ENCODE data around the gene NLRP3. TPM values are rescaled to one million over a fixed set of nuclear protein-coding genes. Genes with fewer than 3 reads are reported as not detected.
A peak's percentile ranks its signal among the peaks of the same experiment; 100 is the strongest.
"Not testable (repeated sequence)": the region's sequence is repeated elsewhere in the genome, so short reads cannot be mapped to it uniquely, and the experiment has no call there.

NLRP3 gene
- polyA plus RNA-seq, 4 donors = 0.79 to 2.0 (median 1.00) TPM

DNA sequence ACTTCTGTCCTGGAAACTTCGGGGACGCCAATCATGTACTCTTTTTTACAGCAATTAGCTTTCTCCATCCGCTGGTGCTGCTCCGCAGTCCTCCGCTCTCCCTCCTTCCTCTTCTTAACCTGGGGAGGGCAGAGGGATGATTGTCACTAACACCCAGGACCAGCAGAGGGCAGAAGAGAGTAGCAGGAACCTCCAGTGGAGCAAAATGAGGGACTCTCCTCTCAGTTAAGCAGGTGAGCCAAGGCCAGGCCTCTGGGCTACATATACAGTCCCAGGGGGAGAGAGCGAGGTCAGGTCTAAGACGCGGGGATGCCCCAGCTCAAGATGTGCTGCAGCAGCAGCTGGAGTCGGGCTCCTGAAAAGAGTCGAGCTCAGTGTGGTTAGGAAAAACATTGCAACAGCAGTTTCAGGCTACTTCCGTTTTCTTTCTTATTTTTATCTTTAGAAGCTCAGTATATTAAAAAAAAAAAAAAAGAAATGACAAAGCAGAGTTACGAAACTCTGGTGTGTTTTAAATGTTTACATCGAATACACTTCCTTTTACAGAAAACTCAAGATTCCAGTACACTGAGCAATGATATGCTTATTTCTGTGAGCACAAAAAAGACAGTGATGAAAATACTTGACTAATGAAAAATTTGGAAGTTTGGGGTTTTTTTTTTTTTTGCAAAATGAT lies 25.7 kb upstream of the NLRP3 start:
- peak in 2 of 4 donors; percentile 53 to 77 for DNase-seq (ENCODE audit: low read depth in 4 of 4, low spot score in 2 of 4)

GRCh38 chr1:247390996-247391395 lies 25.0 kb upstream of the NLRP3 start:
- DNase-seq (ENCODE audit: low read depth in 4 of 4, low spot score in 2 of 4) = no peak

DNA sequence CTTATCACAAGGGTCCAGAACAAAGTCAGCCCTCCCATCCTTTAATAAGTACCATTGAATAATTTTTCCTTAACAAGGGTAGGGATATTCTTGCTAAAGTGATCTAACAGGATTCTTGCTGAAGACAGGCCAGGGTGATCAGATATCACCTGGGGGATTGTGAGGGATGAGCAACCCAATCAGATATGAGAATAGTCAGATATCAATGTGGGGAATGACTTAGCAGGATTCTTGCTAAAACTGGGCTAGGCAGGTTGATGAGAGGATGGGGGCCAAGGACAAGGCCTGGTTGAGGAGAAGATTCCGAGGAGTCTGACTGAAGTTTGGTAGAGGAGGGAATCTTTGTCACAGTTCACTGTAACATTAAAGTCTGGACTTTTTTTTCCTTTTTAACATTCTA lies 23.9 kb upstream of the NLRP3 start:
- DNase-seq (ENCODE audit: low read depth in 4 of 4, low spot score in 2 of 4) = no peak

DNA sequence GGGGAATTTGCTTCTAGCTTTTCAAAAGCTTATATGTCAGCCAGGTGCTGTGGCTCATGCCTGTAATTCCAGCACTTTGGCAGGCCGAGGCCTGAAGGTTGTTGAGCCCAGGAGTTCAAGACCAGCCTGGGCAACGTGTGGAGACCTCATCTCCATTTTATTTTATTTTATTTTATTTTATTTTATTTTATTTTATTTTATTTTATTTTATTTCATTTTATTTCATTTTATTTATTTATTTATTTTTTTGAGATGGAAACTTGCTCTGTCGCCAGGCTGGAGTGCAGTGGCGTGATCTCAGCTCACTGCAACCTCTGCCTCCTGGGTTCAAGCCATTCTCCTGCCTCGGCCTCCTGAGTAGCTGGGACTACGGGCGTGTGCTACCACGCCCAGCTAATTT lies 20.9 kb upstream of the NLRP3 start:
- not testable (repeated sequence) for DNase-seq (ENCODE audit: low read depth in 4 of 4, low spot score in 2 of 4)

- no peak for DNase-seq (ENCODE audit: low read depth in 4 of 4, low spot score in 2 of 4)
Measured at GRCh38 chr1:247400685-247401084, 15.3 kb upstream of the NLRP3 start.

- DNase-seq (ENCODE audit: low read depth in 4 of 4, low spot score in 2 of 4) = no peak
Measured at GRCh38 chr1:247401310-247402119, 14.5 kb upstream of the NLRP3 start.

GRCh38 chr1:247402120-247402675 lies 13.8 kb upstream of the NLRP3 start:
- no peak for DNase-seq (ENCODE audit: low read depth in 4 of 4, low spot score in 2 of 4)

- DNase-seq (ENCODE audit: low read depth in 4 of 4, low spot score in 2 of 4) = no peak
Measured at GRCh38 chr1:247406014-247406656, 9.8 kb upstream of the NLRP3 start.

- no peak for DNase-seq (ENCODE audit: low read depth in 4 of 4, low spot score in 2 of 4)
Measured at GRCh38 chr1:247407180-247407616, 8.8 kb upstream of the NLRP3 start.

DNA sequence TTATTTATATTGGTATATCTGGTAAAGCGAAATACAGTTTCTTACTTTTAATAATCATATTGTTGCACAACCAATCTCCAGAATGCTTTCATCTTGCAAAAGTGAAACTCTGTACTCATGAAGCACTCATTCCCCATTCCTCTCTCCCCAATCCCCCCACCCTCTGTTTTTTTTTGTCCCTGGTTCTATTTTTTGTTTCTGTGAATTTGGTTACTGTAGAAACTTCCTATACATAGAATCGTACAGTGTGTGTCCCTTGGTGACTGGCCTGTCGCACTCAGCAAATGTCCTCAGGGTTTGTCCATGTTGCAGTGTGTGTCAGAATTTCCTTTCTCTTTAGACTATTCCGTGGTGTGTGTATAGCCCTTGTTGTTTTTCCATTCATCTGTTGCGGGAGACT lies 7.9 kb upstream of the NLRP3 start:
- DNase-seq (ENCODE audit: low read depth in 4 of 4, low spot score in 2 of 4) = no peak

GRCh38 chr1:247409869-247410544 lies 6.0 kb upstream of the NLRP3 start:
- DNase-seq (ENCODE audit: low read depth in 4 of 4, low spot score in 2 of 4) = no peak

- DNase-seq (ENCODE audit: low read depth in 4 of 4, low spot score in 2 of 4) = no peak
Measured at GRCh38 chr1:247411621-247412327, 4.2 kb upstream of the NLRP3 start.

DNA sequence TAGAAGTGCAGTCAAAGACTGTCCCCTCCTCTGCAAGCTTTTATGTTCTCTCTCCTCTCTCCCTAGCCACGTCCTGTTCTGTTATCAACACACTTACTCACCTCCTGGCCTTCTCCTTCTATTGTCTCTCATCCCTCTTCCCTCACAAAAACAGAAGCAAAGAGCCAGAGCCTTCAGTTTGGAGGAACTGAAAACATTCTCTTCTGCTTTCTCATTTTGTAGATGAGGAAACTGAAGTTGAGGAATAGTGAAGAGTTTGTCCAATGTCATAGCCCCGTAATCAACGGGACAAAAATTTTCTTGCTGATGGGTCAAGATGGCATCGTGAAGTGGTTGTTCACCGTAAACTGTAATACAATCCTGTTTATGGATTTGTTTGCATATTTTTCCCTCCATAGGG lies 1.9 kb downstream of the NLRP3 start:
- no peak for DNase-seq (ENCODE audit: low read depth in 4 of 4, low spot score in 2 of 4)

- DNase-seq (ENCODE audit: low read depth in 4 of 4, low spot score in 2 of 4) = no peak
Measured at GRCh38 chr1:247419336-247419735, 3.4 kb downstream of the NLRP3 start.

DNA sequence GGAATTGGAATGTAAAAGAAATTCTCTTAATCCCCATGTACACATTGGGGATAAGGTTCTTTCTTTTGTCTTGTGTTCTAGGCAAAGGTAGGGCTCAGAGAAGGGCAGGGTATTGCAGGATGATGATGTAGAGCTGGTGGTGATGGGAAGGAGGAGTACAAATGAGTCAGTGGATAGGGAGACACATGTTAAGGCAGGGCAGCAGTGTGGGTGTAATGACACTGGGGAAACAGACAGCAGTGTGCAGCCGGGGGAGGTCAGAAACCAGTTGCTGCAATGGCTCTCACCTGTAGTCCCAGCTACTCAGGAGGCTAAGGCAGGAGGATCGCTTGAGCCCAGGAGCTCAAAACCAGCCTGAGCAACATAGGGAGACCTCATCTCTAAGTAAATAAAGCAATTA lies 5.1 kb downstream of the NLRP3 start:
- DNase-seq (ENCODE audit: low read depth in 4 of 4, low spot score in 2 of 4) = no peak

GRCh38 chr1:247429496-247429895 lies 13.5 kb downstream of the NLRP3 start:
- no peak for DNase-seq (ENCODE audit: low read depth in 4 of 4, low spot score in 2 of 4)

DNA sequence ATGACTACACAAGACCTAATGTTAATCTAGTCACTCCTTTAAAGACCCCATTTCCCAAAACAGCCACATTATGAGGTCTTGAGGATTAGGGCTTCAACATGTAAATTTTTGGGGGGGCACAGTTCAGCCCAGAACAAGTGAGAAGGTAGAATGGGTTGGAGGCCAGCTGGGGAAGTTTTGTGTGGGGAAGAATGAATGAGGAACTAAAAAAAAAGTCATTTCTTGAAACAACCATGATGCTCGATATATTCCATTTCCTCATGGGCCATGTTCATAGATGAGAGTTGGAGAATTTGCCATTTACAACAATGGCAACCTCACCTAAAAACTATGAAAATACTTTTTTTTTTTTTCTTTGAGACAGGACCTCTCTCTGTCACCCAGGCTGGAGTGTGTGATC lies 14.5 kb downstream of the NLRP3 start:
- DNase-seq (ENCODE audit: low read depth in 4 of 4, low spot score in 2 of 4) = no peak

GRCh38 chr1:247431643-247432042 lies 15.7 kb downstream of the NLRP3 start:
- no peak for DNase-seq (ENCODE audit: low read depth in 4 of 4, low spot score in 2 of 4)

DNA sequence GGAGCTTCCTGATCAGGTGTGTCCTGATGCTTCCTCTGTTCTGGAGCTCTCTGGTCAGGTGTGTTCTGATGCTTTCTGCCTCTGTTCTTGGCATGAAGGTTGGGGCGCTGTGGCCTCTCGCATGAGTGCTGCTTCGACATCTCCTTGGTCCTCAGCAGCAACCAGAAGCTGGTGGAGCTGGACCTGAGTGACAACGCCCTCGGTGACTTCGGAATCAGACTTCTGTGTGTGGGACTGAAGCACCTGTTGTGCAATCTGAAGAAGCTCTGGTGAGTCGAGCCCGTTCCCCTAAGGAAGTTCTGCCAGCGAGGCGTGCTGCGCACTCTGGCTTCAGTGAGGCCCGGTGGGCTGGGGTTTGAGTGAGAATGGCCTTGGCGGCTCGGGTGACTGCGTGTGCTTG lies 18.0 kb downstream of the NLRP3 start:
- DNase-seq (ENCODE audit: low read depth in 4 of 4, low spot score in 2 of 4) = no peak

Measured in left renal cortex interstitium (tissue), 4 donors.